Skeletal muscle satellite cell (primary cell): ENCODE results near the gene ADAMTS2.

Source experiments
- H3K27me3 ChIP-seq: 2 replicates; pipeline ENCODE4 v1.7.0; 2013; ENCODE audit warnings: low read length; ENCODE audit not compliant: control insufficient read depth, insufficient read depth
- H3K36me3 ChIP-seq: 2 replicates; pipeline ENCODE4 v1.7.0; 2013; ENCODE audit warnings: mild to moderate bottlenecking, control low read depth, low read length; ENCODE audit not compliant: insufficient read depth
- H3K4me1 ChIP-seq: 2 replicates; pipeline ENCODE4 v1.7.0; 2013; ENCODE audit warnings: low read length; ENCODE audit not compliant: control insufficient read depth, insufficient read depth
- H3K4me2 ChIP-seq: 2 replicates; pipeline ENCODE4 v1.7.0; 2013; ENCODE audit warnings: mild to moderate bottlenecking, low read length
- H3K4me3 ChIP-seq: 2 replicates; pipeline ENCODE4 v1.7.0; 2013; ENCODE audit warnings: low read length
- H3K9ac ChIP-seq: 2 replicates; pipeline ENCODE4 v1.7.0; 2013; ENCODE audit warnings: mild to moderate bottlenecking, low read depth, low read length, moderate library complexity
- H3K9me3 ChIP-seq: replicated peaks from 2 replicates; pipeline ENCODE4 v1.7.0; 2013; ENCODE audit warnings: mild to moderate bottlenecking, control low read depth, low read length

The ADAMTS2 gene

DNA sequence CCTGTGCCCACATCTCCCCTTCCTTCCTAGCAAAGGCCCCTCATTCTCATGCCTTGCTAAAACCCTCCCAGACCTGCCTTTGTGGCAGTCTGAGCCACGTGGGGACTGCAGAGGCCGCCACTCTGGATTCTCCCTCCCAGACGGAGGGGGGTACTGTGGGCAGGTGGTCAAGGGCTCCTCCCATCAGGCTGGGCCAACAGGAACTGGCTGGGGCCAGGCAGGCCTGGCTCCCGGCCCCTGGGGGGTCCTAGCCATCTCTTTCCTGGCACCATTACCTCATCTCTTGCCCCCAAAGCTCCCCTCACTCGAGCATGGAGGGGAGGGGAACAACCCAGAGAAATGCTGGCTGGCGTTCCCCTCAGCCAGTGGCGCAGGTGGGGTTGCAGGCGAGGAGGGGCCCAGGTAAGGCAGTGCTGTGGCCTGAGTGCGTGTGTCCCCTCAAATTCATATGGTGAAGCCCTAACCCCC, 196.5 kb downstream of the ADAMTS2 start:
- H3K27me3 ChIP-seq = no peaks in the 10 kb centered on the region
- no peaks in the 10 kb centered on the region for H3K9me3 ChIP-seq
- H3K4me1 ChIP-seq = no peaks in the 10 kb centered on the region
- H3K9ac ChIP-seq = no peak overlapping the region
- H3K4me2 ChIP-seq = no peak overlapping the region
- H3K36me3 ChIP-seq = peaks cover 48% of the 10 kb centered on the region
- H3K4me3 ChIP-seq = no peak overlapping the region

DNA sequence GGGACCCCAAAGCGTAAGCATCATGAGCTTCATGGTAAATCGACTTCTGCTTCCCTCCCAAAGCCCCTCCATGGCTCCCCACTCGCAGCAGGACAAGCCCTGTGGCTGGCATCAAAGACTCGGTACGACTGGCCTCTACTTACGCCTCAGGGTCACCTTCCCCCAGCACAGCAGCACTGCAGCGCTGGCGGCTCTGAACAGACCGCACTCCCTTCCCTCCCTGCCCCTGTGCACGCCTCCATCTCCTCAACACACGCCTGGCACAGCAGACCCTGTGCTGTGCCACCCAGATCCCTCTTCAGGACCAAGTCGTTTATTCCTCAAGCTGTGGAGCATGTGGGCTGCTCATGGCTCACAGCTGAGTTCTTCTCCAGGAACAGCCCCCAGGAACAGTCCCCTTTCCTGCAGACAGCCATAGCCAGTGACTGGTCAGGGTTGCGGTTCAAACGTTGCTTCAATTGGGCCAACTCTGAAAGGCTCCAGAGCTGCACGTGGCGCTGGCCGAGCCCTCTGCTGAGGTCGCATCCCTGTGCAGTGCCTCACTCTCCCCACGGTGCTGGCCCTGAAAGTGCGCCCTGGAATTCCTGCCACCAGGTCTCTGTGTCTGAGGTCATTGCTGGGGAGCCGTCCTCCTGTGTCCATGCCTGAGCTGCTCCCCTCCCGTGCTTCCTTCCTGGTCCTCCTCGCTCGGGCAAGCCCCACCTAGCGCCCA, 197.1 kb downstream of the ADAMTS2 start:
- H3K36me3 ChIP-seq = peaks cover 42% of the 10 kb centered on the region
- H3K4me2 ChIP-seq = no peak overlapping the region
- H3K9me3 ChIP-seq = no peaks in the 10 kb centered on the region
- peaks cover 5% of the 10 kb centered on the region for H3K4me1 ChIP-seq
- no peak overlapping the region for H3K9ac ChIP-seq
- H3K4me3 ChIP-seq = no peak overlapping the region
- no peaks in the 10 kb centered on the region for H3K27me3 ChIP-seq

DNA sequence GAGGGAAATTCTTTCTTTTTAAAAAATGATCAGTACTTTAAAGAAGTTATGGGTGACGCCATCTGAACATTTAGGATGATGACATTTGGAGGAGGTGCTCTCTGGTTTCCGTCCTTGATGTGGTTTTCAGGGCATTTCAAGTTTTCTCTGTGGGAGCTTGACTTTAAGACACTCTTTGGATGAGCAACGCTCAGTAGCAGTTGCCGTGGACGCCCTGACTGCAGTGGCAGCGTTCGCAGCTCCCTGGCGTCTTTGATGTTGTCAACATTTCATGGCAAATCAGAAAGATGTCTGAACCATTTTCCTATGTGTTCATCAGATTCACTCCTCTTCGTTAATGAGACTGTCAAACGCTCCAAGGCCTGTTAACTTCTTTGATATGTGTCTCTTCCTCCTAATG, 199.0 kb downstream of the ADAMTS2 start:
- Histone ChIP-seq H3K27me3 (no peaks in the 10 kb centered on the region), H3K4me2 (no peak overlapping the region), H3K4me1 (peaks cover 13% of the 10 kb centered on the region), H3K36me3 (peaks cover 31% of the 10 kb centered on the region), H3K9me3 (no peaks in the 10 kb centered on the region), H3K4me3 (no peak overlapping the region), H3K9ac (no peak overlapping the region)

DNA sequence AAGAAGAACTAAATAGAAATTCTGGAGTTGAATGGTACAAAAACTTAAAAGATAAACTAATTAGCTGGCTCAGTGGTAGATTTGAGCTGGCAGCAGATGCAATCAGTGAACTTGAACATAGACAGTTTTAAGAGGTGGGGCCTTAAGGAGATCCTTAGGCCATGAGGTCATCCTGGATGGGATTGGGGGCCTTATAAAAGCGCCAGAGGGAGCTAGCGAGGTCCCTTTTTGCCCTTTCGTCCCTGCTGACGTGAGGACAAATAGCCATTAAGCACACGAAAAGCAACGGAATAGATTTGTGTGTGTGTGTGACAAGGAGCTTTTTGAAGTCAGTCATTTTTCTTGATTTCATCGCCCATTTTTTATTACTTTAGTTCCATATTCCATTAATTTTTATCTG, 201.8 kb downstream of the ADAMTS2 start:
- Histone ChIP-seq H3K36me3 (peaks cover 8% of the 10 kb centered on the region), H3K4me1 (peaks cover 13% of the 10 kb centered on the region), H3K4me2 (no peak overlapping the region), H3K9ac (no peak overlapping the region), H3K9me3 (no peaks in the 10 kb centered on the region), H3K4me3 (no peak overlapping the region), H3K27me3 (no peaks in the 10 kb centered on the region)

DNA sequence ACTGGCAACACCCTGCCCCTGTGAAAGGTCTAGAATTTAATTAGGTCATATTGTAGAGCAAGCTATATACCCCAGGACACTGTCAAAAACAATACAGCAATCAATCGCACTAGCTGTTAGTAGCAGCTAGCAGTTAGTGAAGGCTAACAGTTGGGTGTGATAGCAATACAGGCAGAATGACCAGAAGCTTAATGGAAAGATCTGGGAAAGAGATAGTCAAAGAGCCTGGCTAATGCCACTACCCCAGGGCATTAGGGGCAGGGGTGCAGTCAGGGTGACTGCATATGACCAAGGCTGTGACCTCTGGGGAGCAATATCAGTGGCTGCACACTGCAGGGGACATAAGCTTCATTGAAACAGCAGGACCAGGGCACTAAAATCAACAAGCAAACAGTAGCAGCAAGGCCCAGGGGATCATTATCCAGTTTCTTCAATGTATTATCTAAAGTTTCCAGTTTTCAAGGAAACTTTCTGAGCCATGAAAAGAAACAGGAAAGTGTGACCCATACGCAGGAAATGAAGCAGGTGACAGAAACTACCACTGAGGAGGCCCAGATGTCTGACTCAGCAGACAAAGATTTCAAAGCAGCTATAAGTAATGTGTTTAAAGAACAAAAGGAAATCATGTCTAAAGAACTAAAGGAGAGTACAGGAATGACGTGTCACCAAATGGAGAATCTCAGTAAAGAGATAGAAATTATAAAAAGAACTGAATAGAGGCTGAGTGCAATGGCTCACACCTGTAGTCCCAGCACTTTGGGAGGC, 202.6 kb downstream of the ADAMTS2 start:
- H3K36me3 ChIP-seq = peaks cover 3% of the 10 kb centered on the region
- no peaks in the 10 kb centered on the region for H3K27me3 ChIP-seq
- no peaks in the 10 kb centered on the region for H3K9me3 ChIP-seq
- no peak overlapping the region for H3K4me3 ChIP-seq
- H3K4me1 ChIP-seq = peaks cover 13% of the 10 kb centered on the region
- H3K9ac ChIP-seq = no peak overlapping the region
- no peak overlapping the region for H3K4me2 ChIP-seq

DNA sequence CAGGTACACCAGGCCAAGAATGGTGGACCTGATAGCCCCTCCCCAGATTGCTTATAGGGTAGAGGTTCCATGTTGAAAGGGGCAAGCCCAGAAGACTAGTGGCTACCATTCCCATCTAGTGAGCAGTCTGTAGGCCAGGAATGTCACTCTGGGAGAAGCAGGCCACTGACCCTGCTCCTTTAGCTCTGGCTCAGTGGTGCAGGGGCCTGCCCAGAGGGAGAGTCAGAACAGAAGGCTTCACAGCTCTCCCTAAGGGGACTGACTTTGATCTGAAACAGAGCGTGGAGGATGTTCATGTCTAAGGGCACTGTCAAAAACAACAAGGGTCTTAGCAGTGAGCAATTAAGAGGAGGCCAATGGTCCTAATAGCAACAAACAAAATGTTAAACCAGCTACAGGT, 203.4 kb downstream of the ADAMTS2 start:
- Histone ChIP-seq H3K27me3 (no peaks in the 10 kb centered on the region), H3K9me3 (no peaks in the 10 kb centered on the region), H3K36me3 (peaks cover 8% of the 10 kb centered on the region), H3K4me1 (peaks cover 13% of the 10 kb centered on the region), H3K4me2 (no peak overlapping the region), H3K9ac (no peak overlapping the region), H3K4me3 (no peak overlapping the region)

DNA sequence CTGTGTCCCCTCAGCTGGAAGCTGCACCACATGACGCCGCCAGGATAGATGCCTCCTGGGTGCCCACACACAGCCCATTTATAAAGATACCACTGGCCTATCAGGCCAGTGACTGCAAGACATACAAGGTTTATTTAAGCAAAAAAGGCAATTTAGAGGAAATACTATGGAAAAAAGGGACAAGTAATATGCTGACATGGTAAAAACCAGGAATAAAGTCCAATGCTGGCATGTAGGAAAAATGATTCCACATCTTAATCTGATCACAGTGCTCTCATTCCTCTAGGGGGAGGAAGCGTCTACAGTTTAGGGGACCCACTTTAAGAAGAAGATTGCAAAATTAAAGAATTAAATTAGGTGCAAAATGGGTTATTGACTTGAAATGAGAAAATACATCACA, 205.0 kb downstream of the ADAMTS2 start:
- Histone ChIP-seq H3K27me3 (no peaks in the 10 kb centered on the region), H3K4me3 (no peak overlapping the region), H3K4me1 (peaks cover 13% of the 10 kb centered on the region), H3K9me3 (no peaks in the 10 kb centered on the region), H3K36me3 (peaks cover 12% of the 10 kb centered on the region), H3K9ac (no peak overlapping the region), H3K4me2 (no peak overlapping the region)

DNA sequence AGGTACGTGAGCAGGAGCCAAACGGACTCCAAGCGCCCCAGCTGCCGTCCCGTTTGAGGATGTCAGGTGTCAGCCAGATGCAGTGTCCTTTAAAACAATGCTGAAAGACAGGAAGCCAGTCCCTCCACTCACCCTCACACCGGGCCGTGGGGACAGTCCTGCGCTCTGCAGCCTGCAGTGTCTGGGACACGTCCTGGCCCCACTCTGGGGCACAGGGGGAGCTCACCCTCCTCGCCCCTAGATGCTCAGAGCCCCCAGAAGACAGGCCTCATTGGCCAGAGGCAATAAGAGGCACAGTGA, 205.4 kb downstream of the ADAMTS2 start:
- Histone ChIP-seq H3K36me3 (peaks cover 14% of the 10 kb centered on the region), H3K9me3 (no peaks in the 10 kb centered on the region), H3K4me1 (peaks cover 13% of the 10 kb centered on the region), H3K9ac (no peak overlapping the region), H3K27me3 (no peaks in the 10 kb centered on the region), H3K4me2 (no peak overlapping the region), H3K4me3 (no peak overlapping the region)

DNA sequence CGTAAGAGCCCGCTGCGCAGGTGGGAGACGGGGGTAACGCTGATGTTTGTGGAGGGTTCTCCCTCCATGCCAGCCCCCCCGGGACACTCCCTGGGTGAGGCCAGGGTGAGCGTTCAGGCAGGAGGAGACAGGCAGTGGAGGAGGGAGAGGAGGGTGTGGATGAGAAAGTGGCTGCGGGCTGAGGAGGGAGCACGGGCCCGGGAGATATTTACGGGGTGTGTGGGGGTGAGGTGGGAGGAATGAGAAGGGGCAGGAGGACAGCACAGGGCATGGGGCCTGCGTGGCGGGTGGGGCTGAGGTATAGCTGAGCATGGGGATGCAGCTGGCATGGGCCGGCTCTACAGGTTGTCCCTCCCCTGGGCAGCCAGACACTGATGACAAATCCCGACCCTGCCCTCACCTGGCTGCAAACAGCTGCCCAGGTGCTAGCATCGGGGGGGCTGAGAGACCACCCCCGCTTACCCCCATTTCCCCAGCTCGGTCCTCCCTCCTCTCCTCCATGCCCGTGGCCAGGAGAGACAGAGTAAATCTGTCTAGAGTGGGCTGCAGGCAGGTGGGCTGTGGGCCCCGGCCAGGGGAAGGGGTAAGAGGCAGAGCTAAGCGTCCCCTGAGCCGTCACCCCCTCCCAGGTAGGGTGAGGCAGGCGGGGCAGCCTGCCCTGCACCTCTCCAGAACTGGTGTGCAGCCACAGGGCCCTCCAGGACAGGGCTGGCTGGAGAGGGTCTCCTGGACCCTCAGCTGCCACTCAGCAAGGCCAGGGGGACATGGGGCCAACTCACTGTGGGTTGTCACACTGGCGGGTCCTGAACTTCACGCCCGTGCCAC, 205.9 kb downstream of the ADAMTS2 start:
- Histone ChIP-seq H3K27me3 (no peaks in the 10 kb centered on the region), H3K4me3 (no peak overlapping the region), H3K4me2 (no peak overlapping the region), H3K9me3 (no peaks in the 10 kb centered on the region), H3K4me1 (peaks cover 13% of the 10 kb centered on the region), H3K36me3 (peaks cover 14% of the 10 kb centered on the region), H3K9ac (no peak overlapping the region)

DNA sequence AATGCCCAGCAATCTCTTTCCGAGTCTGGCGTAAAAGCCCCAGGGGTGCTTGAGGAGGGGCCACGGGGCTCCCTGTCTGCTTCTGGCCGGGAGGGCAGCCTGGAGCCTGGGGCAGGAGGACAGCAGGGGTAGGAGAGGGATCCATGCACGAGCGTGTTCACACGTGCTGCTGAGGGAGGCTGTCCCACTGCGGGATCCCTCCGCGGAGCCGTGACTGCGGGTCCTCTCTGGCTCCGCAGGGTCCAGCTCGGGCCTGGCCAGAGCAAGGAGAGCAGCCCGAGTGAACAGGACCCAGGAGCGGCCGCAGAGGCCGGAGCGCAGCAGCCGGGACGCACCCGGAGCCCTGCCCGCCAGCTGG, 206.7 kb downstream of the ADAMTS2 start:
- no peak overlapping the region for H3K4me2 ChIP-seq
- no peaks in the 10 kb centered on the region for H3K27me3 ChIP-seq
- H3K36me3 ChIP-seq = peaks cover 14% of the 10 kb centered on the region
- H3K9me3 ChIP-seq = no peaks in the 10 kb centered on the region
- H3K4me1 ChIP-seq = peaks cover 12% of the 10 kb centered on the region
- H3K4me3 ChIP-seq = no peak overlapping the region
- no peak overlapping the region for H3K9ac ChIP-seq

DNA sequence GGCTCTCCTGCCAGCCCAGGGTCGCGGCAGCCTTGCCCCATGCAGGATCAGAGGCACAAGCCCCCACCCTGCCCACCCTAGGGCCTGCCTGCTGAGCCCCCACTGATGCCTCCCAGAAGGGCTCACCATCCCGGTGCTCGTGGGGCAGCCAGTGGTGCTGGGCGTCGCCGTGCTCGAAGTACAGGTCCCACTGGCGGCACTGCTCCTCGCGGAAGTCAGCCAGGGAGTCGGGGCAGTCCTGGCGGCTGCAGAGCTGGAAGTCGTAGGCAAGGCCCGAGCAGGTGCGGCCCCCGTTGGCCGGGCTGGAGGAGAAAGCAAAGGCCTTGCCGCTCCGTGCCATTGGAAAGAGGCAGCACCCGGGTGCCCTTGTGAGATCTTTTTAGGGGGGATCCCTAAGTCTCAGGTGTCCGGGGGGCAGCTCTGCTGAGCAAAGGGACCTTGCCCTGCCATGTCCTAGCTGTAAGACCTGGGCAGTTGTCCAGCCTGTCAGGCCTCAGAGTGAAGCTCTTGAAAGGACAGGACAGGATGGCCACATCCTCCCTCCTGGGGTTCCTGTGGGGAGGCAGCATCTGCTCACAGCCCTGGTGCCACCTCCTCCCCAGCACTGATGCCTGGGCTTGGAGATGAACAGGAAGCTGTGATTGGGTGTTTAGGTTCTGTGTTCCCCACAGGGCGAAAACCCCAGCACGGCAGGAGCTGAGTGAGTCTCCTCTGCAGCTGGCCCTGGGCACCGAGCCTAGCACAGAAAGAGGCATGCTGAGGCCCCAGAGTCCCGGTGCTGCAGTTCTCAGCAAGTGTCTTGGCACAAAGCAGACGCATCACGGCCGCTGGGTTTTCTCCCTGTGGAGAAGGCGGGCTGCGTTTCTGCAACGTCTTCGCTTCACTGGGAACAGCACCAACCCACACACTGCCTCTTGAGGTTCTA, 207.4 kb downstream of the ADAMTS2 start:
- H3K9me3 ChIP-seq = no peaks in the 10 kb centered on the region
- no peaks in the 10 kb centered on the region for H3K27me3 ChIP-seq
- peaks cover 14% of the 10 kb centered on the region for H3K36me3 ChIP-seq

More for the DNA sequence above, 207.4 kb downstream of the ADAMTS2 start:
- peaks cover 6% of the 10 kb centered on the region for H3K4me1 ChIP-seq
- no peak overlapping the region for H3K9ac ChIP-seq
- no peak overlapping the region for H3K4me2 ChIP-seq
- H3K4me3 ChIP-seq = no peak overlapping the region
